ENCODE results near the gene ABTB1.

GRCh38 chr3:127697551-127698240 is 24.9 kb downstream of the ABTB1 start:
- TF ChIP-seq, protein P1, sequence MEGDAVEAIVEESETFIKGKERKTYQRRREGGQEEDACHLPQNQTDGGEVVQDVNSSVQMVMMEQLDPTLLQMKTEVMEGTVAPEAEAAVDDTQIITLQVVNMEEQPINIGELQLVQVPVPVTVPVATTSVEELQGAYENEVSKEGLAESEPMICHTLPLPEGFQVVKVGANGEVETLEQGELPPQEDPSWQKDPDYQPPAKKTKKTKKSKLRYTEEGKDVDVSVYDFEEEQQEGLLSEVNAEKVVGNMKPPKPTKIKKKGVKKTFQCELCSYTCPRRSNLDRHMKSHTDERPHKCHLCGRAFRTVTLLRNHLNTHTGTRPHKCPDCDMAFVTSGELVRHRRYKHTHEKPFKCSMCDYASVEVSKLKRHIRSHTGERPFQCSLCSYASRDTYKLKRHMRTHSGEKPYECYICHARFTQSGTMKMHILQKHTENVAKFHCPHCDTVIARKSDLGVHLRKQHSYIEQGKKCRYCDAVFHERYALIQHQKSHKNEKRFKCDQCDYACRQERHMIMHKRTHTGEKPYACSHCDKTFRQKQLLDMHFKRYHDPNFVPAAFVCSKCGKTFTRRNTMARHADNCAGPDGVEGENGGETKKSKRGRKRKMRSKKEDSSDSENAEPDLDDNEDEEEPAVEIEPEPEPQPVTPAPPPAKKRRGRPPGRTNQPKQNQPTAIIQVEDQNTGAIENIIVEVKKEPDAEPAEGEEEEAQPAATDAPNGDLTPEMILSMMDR (IDR thresholded peaks at IDR 0.05; ENCODE audit: low read depth, low read length), result no peak
- TF ChIP-seq EZH2phosphoT487 (IDR thresholded peaks at IDR 0.05; ENCODE audit: low read depth), result no peak

Measured in OCI-LY3 (cell line).